Heart left ventricle (tissue), 13 donors: ENCODE data around the gene LRP1B.

Source experiments
- CTCF ChIP-seq, 12 donors: fragments of 200-600 bp; sonication (generic) in 4 of 12; IDR thresholded peaks; one replicate each; pipeline versions ENCODE4 v1.5.0 to v1.8.0; 2018 to 2022; ENCODE audit warnings: antibody characterized with exemption in 12 of 12, mild to moderate bottlenecking in 5 of 12
- POLR2A ChIP-seq, 2 donors: fragments of 450-650 bp; IDR thresholded peaks; one replicate each; pipeline ENCODE4 v1.6.1; 2017; ENCODE audit warnings: antibody characterized with exemption in 2 of 2, mild to moderate bottlenecking in 2 of 2, moderate library complexity in 2 of 2
- donor health status: ischemic (EF 13 %, LVEDD 7.1; RV severe dilation, severe dysfunction).
- donor health status: DM: no; HTN: yes; CAD: no.
- donor health status: DM: no; HTN: no; CAD: no.
- donor health status: ischemic (EF 25% LVEDD 6.9; RV normal size, moderate dysfunction).
- donor health status: ischemic (EF 25% LVEDD 5.7; RV mildly dilated, moderate dysfunction).
- donor health status: ischemic (EF 35%, LVEDD 5.7; RV mildly dilated, moderate dysfunction).
- donor health status: nonischemic (EF 11% LVEDD 7.7; RV severe dilation, severe dysfunction).
- donor health status: DM: yes; HTN: yes; CAD: no.
- donor health status: PGD.
- donor health status: ischemic (EF 29% LVEDD 5.4; RV normal size, mild dysfunction).
- donor health status: nonischemic (EF 23%, LVEDD 6.1; RV moderate dilation, normal function).

- TF ChIP-seq CTCF (IDR thresholded peaks at IDR 0.05) = no peak
- no peak for TF ChIP-seq POLR2A (IDR thresholded peaks at IDR 0.05)
These were observed 1188.5 kb downstream of the LRP1B start for GRCh38 chr2:140942284-140942683.
